ENCODE measurements around the gene ABTB2. TPM values are rescaled to one million over a fixed set of nuclear protein-coding genes. Genes with fewer than 3 reads are reported as not detected.
A peak's percentile ranks its signal among the peaks of the same experiment; 100 is the strongest.

Gene ABTB2
- polyA plus RNA-seq, 1 donor (not counting 4 experiments of a cell fraction or from before 2014, with no cell fraction given), result 1.0 TPM

DNA sequence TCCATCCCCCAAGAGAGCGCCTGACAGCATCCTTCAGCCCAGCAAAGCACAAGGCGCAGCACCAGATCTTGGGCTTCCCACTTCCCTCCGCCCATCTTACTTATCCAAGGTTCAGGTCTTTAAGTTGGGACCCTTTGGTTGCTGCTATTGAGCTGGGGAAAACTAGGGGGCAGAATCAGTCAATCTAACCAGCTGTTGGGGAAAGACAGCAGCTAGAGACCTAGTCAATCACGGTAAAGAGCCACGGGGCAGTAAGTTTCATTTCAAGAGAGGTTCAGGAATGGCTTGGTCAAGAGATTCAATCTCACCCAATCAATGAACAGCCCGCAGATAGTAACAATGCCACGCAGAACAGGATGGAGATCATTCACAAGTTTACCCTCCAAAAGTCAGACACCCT lies 1.7 kb downstream of the ABTB2 start:
- no peak overlapping the region for H3K27ac ChIP-seq (ENCODE audit: control insufficient read depth, insufficient read depth, low read length)
- H3K9me1 ChIP-seq (ENCODE audit: control insufficient read depth, extremely low read depth, insufficient read depth, low read length), result no peaks in the 10 kb centered on the region
- dilution Hi-C loops (cut with MboI; ENCODE audit: extremely low pct_ligation_motif_present, low sequenced_read_pairs), result no loop called here
- no peaks in the 10 kb centered on the region for H3K79me2 ChIP-seq (ENCODE audit: control insufficient read depth, insufficient read depth, low read length)
- H3K4me3 ChIP-seq (ENCODE audit: control insufficient read depth in 2 of 3, extremely low read depth in 1 of 3, insufficient read depth in 2 of 3, low read depth in 1 of 3, low read length in 3 of 3), result peak overlapping the region; percentile 55 to 75 (median 75)
- H3K27me3 ChIP-seq (ENCODE audit: control insufficient read depth, extremely low read depth, insufficient read depth, low read length), result no peaks in the 10 kb centered on the region
- H4K20me1 ChIP-seq (ENCODE audit: control insufficient read depth, extremely low read depth, insufficient read depth, low read length), result peaks cover 2% of the 10 kb centered on the region
- no peak for DNase-seq (ENCODE audit: low read depth, low spot score)
- no peak overlapping the region for H2AFZ ChIP-seq (ENCODE audit: control insufficient read depth, low read length)
- FAIRE-seq, result no peak
- H3K9me3 ChIP-seq (ENCODE audit: control insufficient read depth, low read depth, low read length), result no peaks in the 10 kb centered on the region
- no peaks in the 10 kb centered on the region for H3K36me3 ChIP-seq (ENCODE audit: control insufficient read depth in 2 of 2, extremely low read depth in 1 of 2, insufficient read depth in 2 of 2, low read length in 2 of 2)
- H3K4me2 ChIP-seq (ENCODE audit: control insufficient read depth, extremely low read depth, insufficient read depth, low read depth, low read length), result peak overlapping the region; percentile 91
- TF ChIP-seq, protein P1, sequence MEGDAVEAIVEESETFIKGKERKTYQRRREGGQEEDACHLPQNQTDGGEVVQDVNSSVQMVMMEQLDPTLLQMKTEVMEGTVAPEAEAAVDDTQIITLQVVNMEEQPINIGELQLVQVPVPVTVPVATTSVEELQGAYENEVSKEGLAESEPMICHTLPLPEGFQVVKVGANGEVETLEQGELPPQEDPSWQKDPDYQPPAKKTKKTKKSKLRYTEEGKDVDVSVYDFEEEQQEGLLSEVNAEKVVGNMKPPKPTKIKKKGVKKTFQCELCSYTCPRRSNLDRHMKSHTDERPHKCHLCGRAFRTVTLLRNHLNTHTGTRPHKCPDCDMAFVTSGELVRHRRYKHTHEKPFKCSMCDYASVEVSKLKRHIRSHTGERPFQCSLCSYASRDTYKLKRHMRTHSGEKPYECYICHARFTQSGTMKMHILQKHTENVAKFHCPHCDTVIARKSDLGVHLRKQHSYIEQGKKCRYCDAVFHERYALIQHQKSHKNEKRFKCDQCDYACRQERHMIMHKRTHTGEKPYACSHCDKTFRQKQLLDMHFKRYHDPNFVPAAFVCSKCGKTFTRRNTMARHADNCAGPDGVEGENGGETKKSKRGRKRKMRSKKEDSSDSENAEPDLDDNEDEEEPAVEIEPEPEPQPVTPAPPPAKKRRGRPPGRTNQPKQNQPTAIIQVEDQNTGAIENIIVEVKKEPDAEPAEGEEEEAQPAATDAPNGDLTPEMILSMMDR (optimal IDR thresholded peaks at IDR 0.05 in 1 of 3, IDR thresholded peaks at IDR 0.05 in 1 of 3, conservative IDR thresholded peaks at IDR 0.05 in 1 of 3; ENCODE audit: extremely low read depth in 1 of 3, insufficient read depth in 2 of 3, low read length in 3 of 3), result no peak
- TF ChIP-seq EZH2 (IDR thresholded peaks at IDR 0.05; ENCODE audit: low read length), result no peak
- no peak overlapping the region for H3K9ac ChIP-seq (ENCODE audit: control insufficient read depth, extremely low read depth, insufficient read depth, low read length)
- H3K4me1 ChIP-seq (ENCODE audit: control insufficient read depth, extremely low read depth, insufficient read depth, low read length), result peaks cover 22% of the 10 kb centered on the region

DNA sequence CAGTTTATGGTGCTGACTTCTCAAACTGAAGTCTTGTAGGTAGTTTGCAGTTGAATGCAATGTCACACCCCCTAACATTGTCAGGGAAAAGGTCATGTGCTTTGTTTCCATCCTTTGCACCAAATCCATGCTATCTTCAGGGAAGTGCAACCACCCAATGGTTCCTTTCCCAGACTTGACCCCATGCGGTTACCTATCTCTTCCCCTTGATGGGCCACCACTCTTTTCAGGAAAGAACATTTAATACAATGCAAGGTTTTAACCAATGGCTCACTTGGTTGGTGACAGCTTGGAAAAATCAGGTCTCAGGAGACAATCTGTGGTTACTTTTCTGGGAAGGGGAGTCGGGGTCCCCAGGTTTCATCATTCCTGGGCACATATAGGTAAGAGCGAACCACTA lies 2.1 kb downstream of the ABTB2 start:
- TF ChIP-seq, protein P1 (optimal IDR thresholded peaks at IDR 0.05 in 1 of 3, IDR thresholded peaks at IDR 0.05 in 1 of 3, conservative IDR thresholded peaks at IDR 0.05 in 1 of 3; ENCODE audit: extremely low read depth in 1 of 3, insufficient read depth in 2 of 3, low read length in 3 of 3), result no peak
- TF ChIP-seq EZH2 (IDR thresholded peaks at IDR 0.05; ENCODE audit: low read length), result no peak
- H3K79me2 ChIP-seq (ENCODE audit: control insufficient read depth, insufficient read depth, low read length), result no peaks in the 10 kb centered on the region
- no peaks in the 10 kb centered on the region for H3K9me3 ChIP-seq (ENCODE audit: control insufficient read depth, low read depth, low read length)
- no peak overlapping the region for H3K9ac ChIP-seq (ENCODE audit: control insufficient read depth, extremely low read depth, insufficient read depth, low read length)
- dilution Hi-C loops (cut with MboI; ENCODE audit: extremely low pct_ligation_motif_present, low sequenced_read_pairs), result no loop called here
- peaks cover 5% of the 10 kb centered on the region for H4K20me1 ChIP-seq (ENCODE audit: control insufficient read depth, extremely low read depth, insufficient read depth, low read length)
- FAIRE-seq, result no peak
- H3K4me3 ChIP-seq (ENCODE audit: control insufficient read depth in 2 of 3, extremely low read depth in 1 of 3, insufficient read depth in 2 of 3, low read depth in 1 of 3, low read length in 3 of 3), result peak overlapping the region in 1 of 3 experiments; percentile 75
- no peaks in the 10 kb centered on the region for H3K27me3 ChIP-seq (ENCODE audit: control insufficient read depth, extremely low read depth, insufficient read depth, low read length)
- peaks cover 22% of the 10 kb centered on the region for H3K4me1 ChIP-seq (ENCODE audit: control insufficient read depth, extremely low read depth, insufficient read depth, low read length)
- no peak overlapping the region for H3K27ac ChIP-seq (ENCODE audit: control insufficient read depth, insufficient read depth, low read length)
- H2AFZ ChIP-seq (ENCODE audit: control insufficient read depth, low read length), result no peak overlapping the region
- no peaks in the 10 kb centered on the region for H3K36me3 ChIP-seq (ENCODE audit: control insufficient read depth in 2 of 2, extremely low read depth in 1 of 2, insufficient read depth in 2 of 2, low read length in 2 of 2)
- peak overlapping the region; percentile 91 for H3K4me2 ChIP-seq (ENCODE audit: control insufficient read depth, extremely low read depth, insufficient read depth, low read depth, low read length)
- no peaks in the 10 kb centered on the region for H3K9me1 ChIP-seq (ENCODE audit: control insufficient read depth, extremely low read depth, insufficient read depth, low read length)
- no peak for DNase-seq (ENCODE audit: low read depth, low spot score)

All from keratinocyte (primary cell).